B cell (primary cell): ENCODE measurements around the gene GRB10. TPM values are rescaled to one million over a fixed set of nuclear protein-coding genes. Genes with fewer than 3 reads are reported as not detected.

ENCODE experiments used
- ATAC-seq: fragments of 200-7000 bp; cut with Tn5 transposase; one replicate; pipeline ENCODE4 v1.10.0; 2021; ENCODE audit warnings: low read depth, mild to moderate bottlenecking, moderate number of reproducible peaks, moderate library complexity
- CTCF ChIA-PET: fragments of 350-600 bp; sonication (Branson Sonifier 250); formaldehyde crosslinking; loops from one replicate; lab custom pipeline; 2021; ENCODE audit warnings: antibody characterized with exemption, inconsistent platforms; lab: Charles Lee
- POLR2A ChIA-PET: fragments of 350-600 bp; sonication (Branson Sonifier 250); formaldehyde crosslinking; loops from one replicate; lab custom pipeline; 2021; ENCODE audit warnings: antibody characterized with exemption; lab: Charles Lee
- DNase-seq: peaks from one replicate; pipeline ENCODE4 v3.0.0; 2013
- H2AFZ ChIP-seq: 2 replicates; pipeline ENCODE4 v1.6.1; 2012; ENCODE audit warnings: mild to moderate bottlenecking, low read depth, low read length; ENCODE audit not compliant: insufficient read depth, poor library complexity, severe bottlenecking
- H3K27ac ChIP-seq, 2 donors: 1 replicate in 1 of 2; 2 replicates in 1 of 2; pipeline ENCODE4 v1.5.1; 2012 to 2013; ENCODE audit warnings: low read length in 2 of 2, mild to moderate bottlenecking in 2 of 2, moderate library complexity in 1 of 2
- H3K27me3 ChIP-seq, 4 experiments: fragments of 200-600 bp in 1 of 4; sonication (generic) in 1 of 4; replicated peaks in 1 of 4; 1 replicate in 2 of 4; 2 replicates in 2 of 4; pipeline versions ENCODE4 v1.6.1 to v1.7.0; 2013 to 2016; ENCODE audit warnings: low read length in 3 of 4, mild to moderate bottlenecking in 2 of 4, mixed read lengths in 1 of 4, moderate library complexity in 1 of 4; ENCODE audit not compliant: insufficient read depth in 4 of 4, control insufficient read depth in 3 of 4; ENCODE audit errors: control extremely low read depth in 1 of 4
- H3K36me3 ChIP-seq, 2 experiments: replicated peaks in 1 of 2; 1 replicate in 1 of 2; 2 replicates in 1 of 2; pipeline versions ENCODE4 v1.6.1 to v1.7.1; 2013; ENCODE audit warnings: low read length in 1 of 2; ENCODE audit not compliant: insufficient read depth in 2 of 2, control insufficient read depth in 1 of 2; ENCODE audit errors: control extremely low read depth in 1 of 2, extremely low read depth in 1 of 2
- H3K4me1 ChIP-seq, 2 donors: fragments of 200-600 bp in 1 of 2; sonication (generic) in 1 of 2; 1 replicate in 1 of 2; 2 replicates in 1 of 2; pipeline versions ENCODE4 v1.5.1 to v1.6.1; 2013 to 2017; ENCODE audit warnings: low read length in 2 of 2; ENCODE audit not compliant: control insufficient read depth in 2 of 2, insufficient read depth in 2 of 2
- H3K4me2 ChIP-seq: replicated peaks from 2 replicates; pipeline ENCODE3; 2012; ENCODE audit warnings: mild to moderate bottlenecking, low read depth, low read length; ENCODE audit not compliant: poor library complexity, severe bottlenecking
- H3K4me3 ChIP-seq, 5 experiments: fragments of 200-600 bp in 1 of 5; sonication (generic) in 1 of 5; 1 replicate in 3 of 5; 2 replicates in 2 of 5; pipeline versions ENCODE4 v1.5.1 to v1.7.0; 2011 to 2016; ENCODE audit warnings: low read length in 4 of 5, mild to moderate bottlenecking in 4 of 5, low read depth in 2 of 5, control low read depth in 1 of 5, moderate library complexity in 1 of 5; ENCODE audit not compliant: insufficient read depth in 1 of 5; ENCODE audit errors: control extremely low read depth in 1 of 5, extremely low read depth in 1 of 5
- H3K79me2 ChIP-seq: fragments of 200-600 bp; sonication (generic); one replicate; pipeline ENCODE4 v1.6.0; 2016; ENCODE audit warnings: low read length; ENCODE audit not compliant: control insufficient read depth, insufficient read depth
- H3K9ac ChIP-seq: fragments of 200-600 bp; sonication (generic); 2 replicates; pipeline ENCODE4 v1.6.1; 2017; ENCODE audit warnings: mild to moderate bottlenecking, low read length, moderate library complexity
- H3K9me3 ChIP-seq, 3 donors: one replicate each; pipeline versions ENCODE4 v1.6.1 to v1.7.1; 2013; ENCODE audit warnings: low read length in 2 of 3; ENCODE audit not compliant: control insufficient read depth in 2 of 3, insufficient read depth in 1 of 3; ENCODE audit errors: control extremely low read depth in 1 of 3
- H4K20me1 ChIP-seq: 2 replicates; pipeline ENCODE4 v1.6.0; 2012; ENCODE audit warnings: mild to moderate bottlenecking, low read length; ENCODE audit not compliant: insufficient read depth, control insufficient read depth, poor library complexity, severe bottlenecking
- H3K27ac Mint-ChIP-seq: one replicate; pipeline ENCODE4 v1.8.0; 2021; ENCODE audit warnings: mixed read lengths
- H3K27me3 Mint-ChIP-seq: one replicate; pipeline ENCODE4 v1.8.0; 2021; ENCODE audit warnings: mixed read lengths
- H3K4me1 Mint-ChIP-seq: one replicate; pipeline ENCODE4 v1.8.0; 2021; ENCODE audit warnings: mixed read lengths
- H3K4me3 Mint-ChIP-seq: one replicate; pipeline ENCODE4 v1.8.0; 2021; ENCODE audit warnings: mixed read lengths
- H3K9me3 Mint-ChIP-seq: one replicate; pipeline ENCODE4 v1.8.0; 2022; ENCODE audit warnings: mixed read lengths; ENCODE audit not compliant: insufficient read depth
- CTCF ChIP-seq: fragments of 200-600 bp; IDR thresholded peaks from one replicate; pipeline ENCODE4 v1.8.0; 2022; ENCODE audit warnings: antibody characterized with exemption, mild to moderate bottlenecking
- EZH2 ChIP-seq: IDR thresholded peaks from 2 replicates; pipeline ENCODE4 v1.6.1; 2012; ENCODE audit warnings: borderline replicate concordance, low read depth, mild to moderate bottlenecking, moderate library complexity, low read length; ENCODE audit not compliant: insufficient read depth, poor library complexity, severe bottlenecking
- WGBS: methylation state at CpG from one replicate; pipeline ENCODE4 v1.1.5; 2013; ENCODE audit warnings: missing lambda C conversion rate; ENCODE audit not compliant: insufficient coverage; 5-methylcytosine and 5-hydroxymethylcytosine counted together
- intact Hi-C: fragments of 100-400 bp; cut with micrococcal nuclease; formaldehyde crosslinking; loops from one replicate; pipeline ENCODE4 v1.10.0; 2022
- polyA plus RNA-seq: library from polyadenylated mRNA; depleted of rRNA; stranded (reverse); fragments of >200 nt; gene quantifications from 2 replicates; pipeline ENCODE4 v1.2.3, GENCODE V29; 2012
- total RNA-seq, 2 donors: library from RNA; stranded (reverse); fragments of 120-200 nt in 1 of 2; gene quantifications; 1 replicate in 1 of 2; 2 replicates in 1 of 2; pipeline versions ENCODE4 v1.2.3 to v1.2.4, GENCODE V29; 2013 to 2022

GRB10 gene
- total and polyA plus RNA-seq, 2 donors (not counting 1 experiment from before 2014, with no cell fraction given): 0.04 TPM; not detected in 1

DNA sequence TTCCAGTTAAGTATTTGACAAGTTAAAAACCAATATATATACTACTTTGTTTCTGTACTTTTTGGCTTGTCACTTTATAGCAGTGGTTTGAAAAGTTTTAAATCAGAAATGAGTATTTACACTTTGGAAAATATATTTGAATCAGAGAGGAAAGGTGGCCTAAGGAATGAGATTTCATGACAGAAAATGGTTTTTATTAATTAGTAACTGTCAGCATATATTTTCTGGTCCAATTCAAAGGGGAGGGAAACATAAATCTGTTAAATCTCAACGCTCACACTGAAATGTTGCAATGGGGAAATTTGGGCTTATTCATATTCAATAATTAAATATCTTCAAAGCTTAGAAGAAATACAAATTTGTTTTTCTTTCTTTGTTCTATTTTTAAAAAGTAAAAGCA lies 100.1 kb downstream of the GRB10 start:
- Mint-ChIP-seq H3K9me3 (no peaks in the 10 kb centered on the region), H3K27ac (no peak overlapping the region), H3K4me1 (peaks cover 5% of the 10 kb centered on the region), H3K4me3 (no peak overlapping the region), H3K27me3 (peaks cover 40% of the 10 kb centered on the region)
- TF ChIP-seq EZH2 (no peak), CTCF (no peak)
- ChIA-PET POLR2A (no interaction called here), CTCF (no interaction called here)
- Histone ChIP-seq H3K4me1 (peaks cover 8 to 10% of the 10 kb centered on the region in 2 donors), H3K27me3 (peaks cover 0 to under 1% (median 0%) of the 10 kb centered on the region in 4 experiments), H3K27ac (no peak overlapping the region), H3K79me2 (no peaks in the 10 kb centered on the region), H3K36me3 (no peaks in the 10 kb centered on the region), H3K9me3 (no peaks in the 10 kb centered on the region), H2AFZ (no peak overlapping the region), H4K20me1 (no peaks in the 10 kb centered on the region), H3K4me2 (no peak overlapping the region), H3K9ac (no peak overlapping the region), H3K4me3 (no peak overlapping the region)
- ATAC-seq: no peak
- no peak for DNase-seq
- intact Hi-C loops: no loop called here
- WGBS: no CpG with 5 or more reads among the region's 1 CpG

- no peak overlapping the region for H3K27ac Mint-ChIP-seq
- 46% methylated on average over 4 of the region's 4 CpGs for WGBS
- TF ChIP-seq EZH2 (no peak), CTCF (no peak)
- no peak overlapping the region for H3K9ac ChIP-seq
- H3K4me3 ChIP-seq: no peak overlapping the region
- H3K27me3 ChIP-seq: no peaks in the 10 kb centered on the region
- no peaks in the 10 kb centered on the region for H3K9me3 ChIP-seq
- intact Hi-C loops: no loop called here
- H4K20me1 ChIP-seq: no peaks in the 10 kb centered on the region
- H3K4me1 Mint-ChIP-seq: peaks cover 5% of the 10 kb centered on the region
- no peak overlapping the region for H3K4me3 Mint-ChIP-seq
- H2AFZ ChIP-seq: peak overlapping the region; percentile 61
- ChIA-PET CTCF (interaction anchor here (1.0 kb wide), 1 partner anchor 9 kb away, joined by 3 read pairs; no protein-coding TSS in a partner anchor), POLR2A (no interaction called here)
- peak overlapping the region; percentile 61 for H3K4me2 ChIP-seq
- peaks cover 37% of the 10 kb centered on the region for H3K27me3 Mint-ChIP-seq
- no peaks in the 10 kb centered on the region for H3K36me3 ChIP-seq
- H3K79me2 ChIP-seq: no peaks in the 10 kb centered on the region
- ATAC-seq: no peak
- no peak for DNase-seq
- H3K9me3 Mint-ChIP-seq: no peaks in the 10 kb centered on the region
- peaks cover 8 to 10% of the 10 kb centered on the region in 2 donors for H3K4me1 ChIP-seq
- no peak overlapping the region for H3K27ac ChIP-seq
Observed at GRCh38 chr7:50682079-50682478, 100.6 kb downstream of the GRB10 start.
